Measurements from ENCODE around the gene C1QTNF9. TPM values are rescaled to one million over a fixed set of nuclear protein-coding genes. Genes with fewer than 3 reads are reported as not detected.
"Not testable (repeated sequence)": the region's sequence is repeated elsewhere in the genome, so short reads cannot be mapped to it uniquely, and the experiment has no call there.

C1QTNF9 gene
- total RNA-seq: under 1 TPM; 0.42 to 0.99 TPM
- polyA plus RNA-seq: under 1 TPM in 1 of 2 donors, not detected in 1; 0.13 TPM
- long read RNA-seq, donor 1, partial matches to known transcripts: 0 of 2 reads
- long read RNA-seq, donor 1, other reads (novel, unspliced or antisense): 1 of 2 reads
- long read RNA-seq, donor 2: 0 reads

- ATAC-seq (ENCODE audit: low FRiP score); H3K4me3 ChIP-seq (ENCODE audit: low read length in 2 of 2); intact Hi-C loops (cut with DNase I); H3K4me1 ChIP-seq (ENCODE audit: control insufficient read depth in 1 of 2, insufficient read depth in 2 of 2, low read length in 2 of 2); H3K27ac ChIP-seq (ENCODE audit: low read depth in 1 of 2, low read length in 2 of 2); DNase-seq; H3K36me3 ChIP-seq (ENCODE audit: control insufficient read depth in 1 of 2, insufficient read depth in 2 of 2, low read length in 1 of 2); H3K27me3 ChIP-seq (ENCODE audit: control insufficient read depth in 1 of 2, insufficient read depth in 2 of 2, low read length in 1 of 2); H3K9me3 ChIP-seq (ENCODE audit: control insufficient read depth, low read length): not testable (repeated sequence)
- 43 to 45% methylated on average over 2 of the region's 2 CpGs for WGBS, 2 donors
Observed at GRCh38 chr13:24309300-24309699, at the start of gene C1QTNF9. TSS of gene C1QTNF9 (plus strand) at chr13:24309580. CDS start at chr13:24316004, 6,424 bp downstream.

- Histone ChIP-seq H3K36me3 (ENCODE audit: control insufficient read depth in 1 of 2, insufficient read depth in 2 of 2, low read length in 1 of 2) (no peaks in the 10 kb centered on the region), H3K27ac (ENCODE audit: low read depth in 1 of 2, low read length in 2 of 2) (no peak overlapping the region), H3K4me1 (ENCODE audit: control insufficient read depth in 1 of 2, insufficient read depth in 2 of 2, low read length in 2 of 2) (no peaks in the 10 kb centered on the region), H3K27me3 (ENCODE audit: control insufficient read depth in 1 of 2, insufficient read depth in 2 of 2, low read length in 1 of 2) (no peaks in the 10 kb centered on the region), H3K9me3 (ENCODE audit: control insufficient read depth, low read length) (no peaks in the 10 kb centered on the region), H3K4me3 (ENCODE audit: low read length in 2 of 2) (no peak overlapping the region)
- WGBS, 2 donors: 81 to 87% methylated on average over 3 of the region's 3 CpGs
- intact Hi-C loops (cut with DNase I): no loop called here
- DNase-seq (no peak), ATAC-seq (ENCODE audit: low FRiP score) (no peak)
Observed at GRCh38 chr13:24261566-24261965, 47.8 kb upstream of the C1QTNF9 start.

- H3K4me1 ChIP-seq (ENCODE audit: control insufficient read depth in 1 of 2, insufficient read depth in 2 of 2, low read length in 2 of 2): no peaks in the 10 kb centered on the region
- ATAC-seq (ENCODE audit: low FRiP score): no peak
- no peaks in the 10 kb centered on the region for H3K36me3 ChIP-seq (ENCODE audit: control insufficient read depth in 1 of 2, insufficient read depth in 2 of 2, low read length in 1 of 2)
- no peak overlapping the region for H3K27ac ChIP-seq (ENCODE audit: low read depth in 1 of 2, low read length in 2 of 2)
- H3K9me3 ChIP-seq (ENCODE audit: control insufficient read depth, low read length): no peaks in the 10 kb centered on the region
- intact Hi-C loops (cut with DNase I): no loop called here
- WGBS, 2 donors: 39 to 45% methylated on average over 4 of the region's 4 CpGs
- DNase-seq: no peak
- no peak overlapping the region for H3K4me3 ChIP-seq (ENCODE audit: low read length in 2 of 2)
- no peaks in the 10 kb centered on the region for H3K27me3 ChIP-seq (ENCODE audit: control insufficient read depth in 1 of 2, insufficient read depth in 2 of 2, low read length in 1 of 2)
Observed at GRCh38 chr13:24263632-24264031, 45.7 kb upstream of the C1QTNF9 start.

- ATAC-seq (ENCODE audit: low FRiP score) (peak; percentile 45), DNase-seq (no peak)
- no peaks in the 10 kb centered on the region for H3K27me3 ChIP-seq (ENCODE audit: control insufficient read depth in 1 of 2, insufficient read depth in 2 of 2, low read length in 1 of 2)
- intact Hi-C loops (cut with DNase I): no loop called here
- WGBS, 2 donors: 93 to 95% methylated on average over 8 of the region's 8 CpGs
- no peaks in the 10 kb centered on the region for H3K9me3 ChIP-seq (ENCODE audit: control insufficient read depth, low read length)
- no peak overlapping the region for H3K27ac ChIP-seq (ENCODE audit: low read depth in 1 of 2, low read length in 2 of 2)
- H3K4me1 ChIP-seq (ENCODE audit: control insufficient read depth in 1 of 2, insufficient read depth in 2 of 2, low read length in 2 of 2): no peaks in the 10 kb centered on the region
- no peak overlapping the region for H3K4me3 ChIP-seq (ENCODE audit: low read length in 2 of 2)
- H3K36me3 ChIP-seq (ENCODE audit: control insufficient read depth in 1 of 2, insufficient read depth in 2 of 2, low read length in 1 of 2): no peaks in the 10 kb centered on the region
Observed at GRCh38 chr13:24264976-24265375, 44.4 kb upstream of the C1QTNF9 start.

- Histone ChIP-seq H3K36me3 (ENCODE audit: control insufficient read depth in 1 of 2, insufficient read depth in 2 of 2, low read length in 1 of 2) (no peaks in the 10 kb centered on the region), H3K4me1 (ENCODE audit: control insufficient read depth in 1 of 2, insufficient read depth in 2 of 2, low read length in 2 of 2) (no peaks in the 10 kb centered on the region), H3K4me3 (ENCODE audit: low read length in 2 of 2) (no peak overlapping the region), H3K27ac (ENCODE audit: low read depth in 1 of 2, low read length in 2 of 2) (no peak overlapping the region), H3K27me3 (ENCODE audit: control insufficient read depth in 1 of 2, insufficient read depth in 2 of 2, low read length in 1 of 2) (no peaks in the 10 kb centered on the region), H3K9me3 (ENCODE audit: control insufficient read depth, low read length) (no peaks in the 10 kb centered on the region)
- intact Hi-C loops (cut with DNase I): no loop called here
- DNase-seq (no peak), ATAC-seq (ENCODE audit: low FRiP score) (no peak)
- 98 to 99% methylated on average over 3 of the region's 3 CpGs for WGBS, 2 donors
Observed at GRCh38 chr13:24265453-24265852, 43.9 kb upstream of the C1QTNF9 start.

GRCh38 chr13:24267274-24267673 is 42.1 kb upstream of the C1QTNF9 start:
- intact Hi-C loops (cut with DNase I): no loop called here
- Histone ChIP-seq H3K4me3 (ENCODE audit: low read length in 2 of 2) (no peak overlapping the region), H3K27me3 (ENCODE audit: control insufficient read depth in 1 of 2, insufficient read depth in 2 of 2, low read length in 1 of 2) (no peaks in the 10 kb centered on the region), H3K4me1 (ENCODE audit: control insufficient read depth in 1 of 2, insufficient read depth in 2 of 2, low read length in 2 of 2) (no peaks in the 10 kb centered on the region), H3K36me3 (ENCODE audit: control insufficient read depth in 1 of 2, insufficient read depth in 2 of 2, low read length in 1 of 2) (no peaks in the 10 kb centered on the region), H3K27ac (ENCODE audit: low read depth in 1 of 2, low read length in 2 of 2) (no peak overlapping the region), H3K9me3 (ENCODE audit: control insufficient read depth, low read length) (no peaks in the 10 kb centered on the region)
- 76 to 84% methylated on average over 3 of the region's 3 CpGs for WGBS, 2 donors
- ATAC-seq (ENCODE audit: low FRiP score) (no peak), DNase-seq (no peak)

- no peaks in the 10 kb centered on the region for H3K4me1 ChIP-seq (ENCODE audit: control insufficient read depth in 1 of 2, insufficient read depth in 2 of 2, low read length in 2 of 2)
- DNase-seq (no peak), ATAC-seq (ENCODE audit: low FRiP score) (no peak)
- intact Hi-C loops (cut with DNase I): no loop called here
- 92 to 94% methylated on average over 2 of the region's 2 CpGs for WGBS, 2 donors
- H3K27ac ChIP-seq (ENCODE audit: low read depth in 1 of 2, low read length in 2 of 2): no peak overlapping the region
- no peaks in the 10 kb centered on the region for H3K9me3 ChIP-seq (ENCODE audit: control insufficient read depth, low read length)
- no peak overlapping the region for H3K4me3 ChIP-seq (ENCODE audit: low read length in 2 of 2)
- no peaks in the 10 kb centered on the region for H3K36me3 ChIP-seq (ENCODE audit: control insufficient read depth in 1 of 2, insufficient read depth in 2 of 2, low read length in 1 of 2)
- no peaks in the 10 kb centered on the region for H3K27me3 ChIP-seq (ENCODE audit: control insufficient read depth in 1 of 2, insufficient read depth in 2 of 2, low read length in 1 of 2)
Observed at GRCh38 chr13:24267801-24268200, 41.6 kb upstream of the C1QTNF9 start.

GRCh38 chr13:24269821-24270220 is 39.6 kb upstream of the C1QTNF9 start:
- no peak for DNase-seq
- H3K4me1 ChIP-seq (ENCODE audit: control insufficient read depth in 1 of 2, insufficient read depth in 2 of 2, low read length in 2 of 2): no peaks in the 10 kb centered on the region
- intact Hi-C loops (cut with DNase I): loop anchor here in 1 of 2 donors (5.0 kb wide), 2 partner anchors 238 to 893 kb away; no protein-coding TSS in a partner anchor

GRCh38 chr13:24270639-24271141 is 38.7 kb upstream of the C1QTNF9 start:
- Histone ChIP-seq H3K4me3 (ENCODE audit: low read length in 2 of 2) (peak overlapping the region; percentile 46 to 83), H3K27ac (ENCODE audit: low read depth in 1 of 2, low read length in 2 of 2) (peak overlapping the region in 1 of 2 donors; percentile 90), H3K36me3 (ENCODE audit: control insufficient read depth in 1 of 2, insufficient read depth in 2 of 2, low read length in 1 of 2) (no peaks in the 10 kb centered on the region), H3K4me1 (ENCODE audit: control insufficient read depth in 1 of 2, insufficient read depth in 2 of 2, low read length in 2 of 2) (no peaks in the 10 kb centered on the region), H3K27me3 (ENCODE audit: control insufficient read depth in 1 of 2, insufficient read depth in 2 of 2, low read length in 1 of 2) (no peaks in the 10 kb centered on the region), H3K9me3 (ENCODE audit: control insufficient read depth, low read length) (no peaks in the 10 kb centered on the region)
- WGBS, 2 donors: 1% methylated on average over 10 of the region's 10 CpGs
- peak; percentile 86 to 90 for DNase-seq
- peak; percentile 87 for ATAC-seq (ENCODE audit: low FRiP score)
- intact Hi-C loops (cut with DNase I): loop anchor here in 1 of 2 donors (5.0 kb wide), 2 partner anchors 238 to 893 kb away; no protein-coding TSS in a partner anchor

More at GRCh38 chr13:24269821-24270220, 39.6 kb upstream of the C1QTNF9 start:
- Histone ChIP-seq H3K36me3 (ENCODE audit: control insufficient read depth in 1 of 2, insufficient read depth in 2 of 2, low read length in 1 of 2) (no peaks in the 10 kb centered on the region), H3K4me3 (ENCODE audit: low read length in 2 of 2) (no peak overlapping the region), H3K27ac (ENCODE audit: low read depth in 1 of 2, low read length in 2 of 2) (no peak overlapping the region), H3K27me3 (ENCODE audit: control insufficient read depth in 1 of 2, insufficient read depth in 2 of 2, low read length in 1 of 2) (no peaks in the 10 kb centered on the region), H3K9me3 (ENCODE audit: control insufficient read depth, low read length) (no peaks in the 10 kb centered on the region)
- ATAC-seq (ENCODE audit: low FRiP score): no peak
- 93 to 94% methylated on average over 4 of the region's 4 CpGs for WGBS, 2 donors
